ENCODE results near the gene COL13A1.

Gene COL13A1

DNA sequence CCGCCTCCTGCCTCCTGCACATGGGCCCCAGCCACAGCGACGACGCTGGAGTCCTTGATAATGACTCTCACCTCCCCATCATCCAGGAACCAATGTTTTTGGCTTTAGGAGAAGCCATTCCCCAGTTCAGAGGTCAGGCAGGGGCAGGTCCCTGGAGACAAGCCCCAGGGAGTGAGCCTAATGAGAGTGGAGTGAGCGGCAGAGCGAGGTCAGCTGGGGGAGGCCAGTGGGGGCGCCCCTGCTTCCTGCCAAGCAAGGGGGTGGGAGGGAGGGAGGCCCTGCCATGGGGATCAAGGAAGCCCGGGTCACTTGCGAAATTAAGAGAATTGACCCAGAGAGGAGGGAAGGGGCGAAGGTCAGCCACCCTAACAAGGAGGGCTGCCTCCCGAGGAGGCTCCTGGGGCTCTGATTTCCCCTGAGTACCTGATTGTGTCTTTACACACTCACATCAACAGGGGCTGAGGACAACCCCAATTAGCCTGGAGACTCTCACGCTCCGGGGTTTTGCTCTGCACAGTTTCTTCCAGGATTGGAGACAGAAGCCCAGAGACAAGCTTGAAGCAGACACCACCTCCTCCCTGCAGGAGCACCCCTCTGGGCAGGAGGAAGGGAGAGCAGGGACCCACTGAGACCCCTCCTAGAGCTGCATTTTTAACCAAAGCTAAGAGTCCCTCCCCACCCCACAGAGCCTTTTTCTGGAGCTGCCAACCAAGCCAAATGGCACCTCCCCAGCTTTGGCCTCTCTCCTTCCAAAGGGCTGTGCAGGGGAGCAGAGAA, 112.1 kb downstream of the COL13A1 start:
- DNase-seq = no peak

GRCh38 chr10:69914398-69915214, 112.9 kb downstream of the COL13A1 start:
- DNase-seq = peak; percentile 27

GRCh38 chr10:69915215-69915560, 113.5 kb downstream of the COL13A1 start:
- DNase-seq = no peak

- no peak for DNase-seq
These were observed 114.4 kb downstream of the COL13A1 start for GRCh38 chr10:69916118-69916517.

DNA sequence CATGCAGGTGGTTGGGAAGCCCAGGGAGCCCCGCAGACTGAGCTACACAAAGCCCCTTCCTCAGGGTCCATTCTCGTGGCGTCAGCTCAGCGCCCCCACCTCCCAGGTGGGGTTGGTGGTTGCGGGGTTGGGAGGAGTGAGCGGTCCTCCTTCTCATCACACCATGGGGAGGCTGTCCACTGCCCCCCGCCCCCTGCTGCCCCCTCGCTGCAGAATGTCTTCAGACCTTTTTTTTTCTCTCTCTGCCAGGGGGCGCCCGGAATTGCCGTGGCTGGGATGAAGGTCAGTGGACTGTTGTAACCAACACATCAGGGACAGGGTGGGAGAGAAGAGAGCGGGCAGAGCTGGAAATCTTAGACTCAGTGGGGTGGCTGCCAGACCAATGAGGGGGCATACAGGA, 116.3 kb downstream of the COL13A1 start:
- DNase-seq = no peak

- DNase-seq = no peak
These were observed 117.5 kb downstream of the COL13A1 start for GRCh38 chr10:69919250-69919649.

GRCh38 chr10:69925111-69925510, 123.4 kb downstream of the COL13A1 start:
- DNase-seq = no peak

GRCh38 chr10:69928339-69928738, 126.6 kb downstream of the COL13A1 start:
- no peak for DNase-seq

DNA sequence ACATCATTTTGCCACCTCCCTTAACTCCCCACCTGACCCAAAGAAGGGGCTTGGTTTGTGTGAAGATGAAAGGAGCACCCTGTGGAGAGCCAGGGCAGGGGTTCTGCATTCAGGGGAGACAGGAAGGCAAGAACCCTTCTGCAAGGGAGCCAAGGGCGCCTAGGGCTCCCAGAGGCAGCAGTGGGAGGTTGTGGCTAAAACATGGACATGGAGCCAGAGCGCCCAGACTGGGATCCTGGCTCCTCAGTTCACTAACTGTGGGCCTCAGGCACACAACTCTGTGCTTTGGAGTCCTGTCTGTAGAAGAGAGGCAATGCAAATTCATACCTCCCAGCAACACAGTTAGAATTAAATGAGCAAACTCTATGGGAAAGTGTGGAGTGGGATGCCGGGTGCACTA, 127.9 kb downstream of the COL13A1 start:
- DNase-seq = no peak

DNA sequence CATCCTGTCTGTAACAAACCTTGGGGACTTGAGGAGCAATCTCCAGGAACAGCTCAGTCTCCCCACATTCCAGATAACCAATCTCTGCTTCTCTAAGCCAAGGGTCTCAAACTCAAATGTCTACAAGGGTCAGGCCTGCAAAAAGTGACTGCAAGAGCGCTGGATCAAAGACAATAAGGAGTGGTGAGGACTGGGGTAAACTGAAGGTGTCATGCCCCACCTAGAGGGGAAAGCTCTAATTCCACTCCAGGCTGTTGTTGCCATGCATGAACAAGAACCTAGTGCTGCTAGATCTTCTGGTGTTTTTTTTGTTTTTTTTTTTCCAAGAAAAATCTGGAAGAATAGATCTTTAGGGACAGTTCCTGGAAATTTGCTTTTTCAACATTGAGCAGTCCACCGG, 133.1 kb downstream of the COL13A1 start:
- DNase-seq = no peak

DNA sequence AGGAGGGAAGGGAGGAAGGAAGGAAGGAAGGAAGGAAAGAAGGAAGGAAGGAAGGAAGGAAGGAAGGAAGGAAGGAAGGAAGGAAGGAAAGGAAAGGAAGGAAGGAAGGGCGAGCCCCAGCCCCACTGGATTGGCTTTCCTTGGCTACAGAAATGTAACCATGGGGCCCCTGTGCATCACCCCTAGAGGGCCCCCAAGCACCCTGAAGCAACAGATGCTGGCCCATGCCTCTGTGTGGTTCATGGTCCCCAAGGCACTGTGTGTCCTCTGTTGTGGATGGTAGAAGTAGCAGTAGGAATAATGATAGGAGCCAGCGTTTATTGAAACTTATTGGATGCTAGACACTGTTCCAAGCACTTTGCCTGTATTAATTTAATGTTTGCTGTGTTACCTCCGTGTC, 134.4 kb downstream of the COL13A1 start:
- DNase-seq = no peak

DNA sequence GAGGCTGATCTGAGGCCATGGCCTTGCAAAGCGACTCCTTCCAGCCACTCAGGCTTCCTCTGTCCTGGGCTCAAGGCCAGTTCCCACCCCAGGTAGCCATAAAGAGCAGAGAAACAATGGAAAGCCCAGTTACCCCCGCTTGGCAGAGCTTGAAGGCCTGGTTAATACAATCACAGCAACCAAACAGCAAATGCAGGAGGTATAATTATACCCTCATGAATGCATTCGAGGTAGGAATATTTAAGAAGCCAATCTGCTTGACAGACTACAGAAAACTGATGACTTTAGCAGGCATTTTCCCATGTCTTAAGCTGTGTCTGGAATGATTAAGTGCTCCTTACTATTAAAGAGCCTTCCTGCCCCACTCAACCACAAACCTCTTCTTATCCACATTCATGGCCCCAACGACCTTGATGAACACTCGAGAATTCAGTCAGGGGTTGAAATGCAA, 136.9 kb downstream of the COL13A1 start:
- no peak for DNase-seq

- no peak for DNase-seq
These were observed 137.4 kb downstream of the COL13A1 start for GRCh38 chr10:69939061-69939460.

DNA sequence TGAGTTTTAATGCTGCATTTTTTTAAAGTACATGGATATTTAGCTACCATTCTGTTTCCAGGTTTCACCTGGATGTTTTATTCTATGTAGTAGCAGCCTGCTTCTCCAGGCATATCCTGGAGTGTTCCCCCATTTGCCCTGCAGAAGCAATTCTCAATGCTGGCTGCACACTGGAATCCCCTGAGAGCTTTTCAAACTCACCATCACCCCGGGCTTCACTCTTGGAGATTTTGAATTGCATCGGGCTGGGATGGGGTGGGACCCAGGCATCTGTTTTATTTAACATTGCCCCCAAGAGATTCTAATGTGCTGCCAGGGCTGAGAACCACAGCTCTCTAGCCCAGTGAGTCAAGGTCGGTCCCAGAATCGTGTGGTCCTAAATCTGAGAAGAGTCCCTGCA, 137.8 kb downstream of the COL13A1 start:
- no peak for DNase-seq

DNA sequence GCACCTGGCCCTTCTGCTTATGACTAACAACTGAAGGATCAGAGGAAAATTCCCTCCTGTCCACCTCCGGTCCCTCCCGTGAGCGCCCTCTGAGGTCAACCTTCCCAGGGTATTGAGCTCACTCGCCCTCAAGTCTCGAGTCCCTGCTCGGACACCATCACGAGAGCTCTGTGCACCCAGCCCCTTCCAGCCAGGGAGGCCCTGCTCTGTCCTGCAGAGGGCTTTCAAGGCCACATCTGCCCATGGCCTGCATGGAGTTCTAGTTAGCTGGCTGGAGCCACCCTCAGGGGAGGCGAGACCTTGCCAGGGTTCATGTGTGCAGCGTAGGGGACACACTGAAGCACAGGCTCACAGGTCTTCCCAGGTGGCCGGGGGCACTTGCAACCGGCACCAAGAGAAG, 140.0 kb downstream of the COL13A1 start:
- DNase-seq = no peak

GRCh38 chr10:69943292-69943820, 141.7 kb downstream of the COL13A1 start:
- no peak for DNase-seq

DNA sequence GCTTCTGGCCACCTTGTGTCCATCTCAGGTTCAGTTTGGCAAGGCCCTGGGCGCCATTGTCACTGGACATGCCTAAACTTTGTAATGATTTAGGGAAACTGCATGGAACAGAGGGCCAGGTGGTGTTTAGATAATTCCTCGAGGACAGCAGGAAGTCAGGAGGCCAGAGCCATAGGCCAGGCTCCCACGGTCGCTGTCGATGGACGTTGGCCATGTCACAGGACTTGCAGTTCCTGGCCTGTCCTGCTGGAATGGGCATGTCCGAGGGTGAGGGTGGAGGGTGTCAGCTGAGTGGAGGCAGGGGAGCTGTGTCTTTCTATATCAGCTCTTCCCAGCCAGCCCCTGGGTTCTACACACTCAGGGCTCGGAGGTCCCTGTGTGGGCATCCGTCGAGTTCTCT, 143.1 kb downstream of the COL13A1 start:
- DNase-seq = no peak

DNA sequence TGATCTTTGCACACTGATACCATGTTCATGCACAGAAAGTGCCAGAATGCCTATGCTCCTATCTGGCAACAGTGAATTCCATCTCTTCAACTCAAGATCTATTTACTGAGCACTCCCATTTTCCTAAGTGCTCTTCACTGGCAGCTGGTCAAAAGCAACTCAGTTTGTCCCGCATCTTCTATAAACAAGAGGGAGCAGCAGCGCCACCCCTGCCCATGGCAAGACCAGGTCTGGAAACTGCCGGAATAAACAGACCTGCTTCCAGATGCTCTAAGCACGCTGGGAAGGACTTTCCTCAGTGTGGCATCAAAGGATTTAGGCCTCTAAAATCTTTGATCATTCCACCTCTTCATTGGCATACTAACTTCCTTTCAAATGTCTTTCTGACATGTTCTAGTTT, 146.6 kb downstream of the COL13A1 start:
- peak; percentile 22 for DNase-seq

DNA sequence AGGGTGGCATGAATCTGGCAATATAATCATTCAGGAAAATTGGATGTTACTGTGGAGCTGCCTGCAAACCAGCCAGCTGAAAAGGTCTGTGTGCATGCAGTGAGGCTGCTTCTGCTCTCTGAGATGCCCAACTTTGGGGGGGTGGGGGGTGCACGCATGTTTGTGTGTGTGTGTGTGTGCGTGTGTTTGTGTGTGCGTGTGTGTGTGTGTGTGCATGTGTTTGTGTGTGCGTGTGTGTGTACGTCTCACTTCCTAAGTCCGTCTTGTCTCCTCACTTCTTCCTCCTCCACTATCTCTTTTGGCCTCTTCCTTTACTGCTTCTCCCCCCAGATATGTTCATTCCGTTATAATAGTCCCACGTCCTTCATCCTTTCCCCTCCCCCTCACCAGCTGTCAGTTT, 148.1 kb downstream of the COL13A1 start:
- no peak for DNase-seq

GRCh38 chr10:69951658-69952057, 150.0 kb downstream of the COL13A1 start:
- no peak for DNase-seq

DNA sequence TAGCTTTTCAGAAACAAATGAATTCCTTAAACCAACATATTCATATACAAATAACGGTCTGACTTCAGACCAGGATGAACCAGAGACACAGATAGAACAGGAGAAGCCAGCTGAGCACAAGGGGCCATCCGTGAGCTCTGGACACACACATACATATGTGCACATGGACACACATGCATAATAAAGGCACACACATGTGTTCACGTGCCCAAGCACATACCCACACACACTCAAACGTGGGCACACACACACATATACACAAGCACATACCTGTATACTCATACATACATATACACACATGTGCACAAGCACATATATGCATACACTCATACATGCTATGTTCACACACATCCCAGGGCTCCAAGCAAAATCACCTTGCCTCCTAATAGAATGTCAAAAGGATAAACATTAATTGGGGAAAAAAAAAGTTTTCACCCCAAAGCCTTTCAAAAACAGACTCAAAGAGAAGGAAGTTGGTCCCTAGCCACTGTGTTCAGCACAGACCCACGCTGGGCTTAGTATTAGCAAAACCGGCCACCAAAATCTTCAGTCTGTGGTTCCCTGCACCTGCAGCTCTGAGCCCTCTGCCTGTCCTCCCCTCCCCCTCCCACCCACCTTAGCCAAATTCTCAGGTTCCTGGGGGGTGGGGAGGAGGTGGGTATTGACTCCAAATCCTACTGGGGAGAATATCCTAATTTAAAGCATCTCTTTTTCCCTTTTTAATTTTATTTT, 150.5 kb downstream of the COL13A1 start:
- no peak for DNase-seq

DNA sequence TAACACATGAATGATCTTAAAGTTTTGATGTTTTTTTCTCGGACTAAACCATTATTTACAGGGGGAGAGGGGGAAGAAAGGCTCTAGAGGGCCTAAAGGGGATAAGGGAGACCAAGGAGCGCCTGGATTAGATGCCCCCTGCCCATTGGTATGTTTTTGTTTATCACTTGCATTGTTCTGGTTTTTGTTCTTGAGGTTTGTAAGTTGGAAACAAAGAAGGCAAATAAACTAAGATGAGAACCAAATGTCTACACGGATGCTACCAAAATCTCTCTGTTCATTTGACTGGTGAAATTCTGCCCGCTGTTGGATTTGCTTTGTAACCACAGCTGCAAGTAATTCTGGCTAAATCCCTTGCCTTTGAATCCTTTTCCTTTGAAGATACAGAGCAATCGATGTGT, 151.1 kb downstream of the COL13A1 start:
- DNase-seq = no peak

GRCh38 chr10:69953851-69954250, 152.1 kb downstream of the COL13A1 start:
- DNase-seq = no peak

Measured in NCI-H345 (cell line).